K562 (cell line): Measurements from ENCODE around the gene KPNA4. TPM values are rescaled to one million over a fixed set of nuclear protein-coding genes. Genes with fewer than 3 reads are reported as not detected.

Experiments
- CHD7 ChIP-seq: fragments of 200-600 bp; sonication (generic); IDR thresholded peaks from one replicate; pipeline ENCODE4 v1.6.1; 2012; ENCODE audit warnings: mild to moderate bottlenecking, low read depth, low read length, inconsistent platforms
- ELF2 ChIP-seq: fragments of 250-450 bp; sonication (Bioruptor Pico); IDR thresholded peaks from 2 replicates; pipeline ENCODE4 v1.5.0; 2021; ENCODE audit warnings: mild to moderate bottlenecking
- ESRRA ChIP-seq: fragments of 450-650 bp; IDR thresholded peaks from 2 replicates; pipeline ENCODE4 v1.6.1; 2014; ENCODE audit warnings: low read depth, mild to moderate bottlenecking, moderate library complexity, borderline replicate concordance
- GATAD2B ChIP-seq: fragments of 450-650 bp; IDR thresholded peaks from 2 replicates; pipeline ENCODE4 v1.6.1; 2017; ENCODE audit warnings: mild to moderate bottlenecking, borderline replicate concordance
- KAT2B ChIP-seq: IDR thresholded peaks from one replicate; pipeline ENCODE4 v1.6.1; 2012; ENCODE audit warnings: low read depth, mild to moderate bottlenecking, control low read depth, inconsistent platforms, low read length, moderate library complexity
- NR2C2 ChIP-seq, 2 experiments: fragments of 200-800 bp in 1 of 2; sonication (Bioruptor generic) in 1 of 2; sonication (generic) in 1 of 2; formaldehyde crosslinking in 1 of 2; IDR thresholded peaks; 2 replicates each; pipeline versions ENCODE4 v1.6.1 to v1.8.0; 2016 to 2022; ENCODE audit warnings: mild to moderate bottlenecking in 1 of 2, missing compliant biosample characterization in 1 of 2, missing genetic modification characterization in 1 of 2, missing genetic modification reagents in 1 of 2
- PCBP2 ChIP-seq: fragments of 200-400 bp; formaldehyde crosslinking; IDR thresholded peaks from 2 replicates; pipeline ENCODE4 v1.6.1; 2018; ENCODE audit warnings: low read length, low read depth, mild to moderate bottlenecking, moderate library complexity; ENCODE audit not compliant: poor library complexity, severe bottlenecking
- POLR3G ChIP-seq: IDR thresholded peaks from 2 replicates; pipeline ENCODE4 v1.6.1; 2011; ENCODE audit not compliant: insufficient read length, insufficient replicate concordance; ENCODE audit errors: extremely low read depth
- TEAD2 ChIP-seq: fragments of 450-650 bp; IDR thresholded peaks from 2 replicates; pipeline ENCODE4 v1.6.1; 2016; ENCODE audit warnings: missing genetic modification characterization, control low read depth, missing compliant biosample characterization
- ZMIZ1 ChIP-seq, 2 experiments: fragments of 150-350 bp in 1 of 2; IDR thresholded peaks; 2 replicates each; pipeline ENCODE4 v1.6.1; 2012 to 2016; ENCODE audit warnings: low read depth in 2 of 2, low read length in 2 of 2, mild to moderate bottlenecking in 1 of 2, moderate library complexity in 1 of 2
- polyA plus RNA-seq, 8 experiments: library from polyadenylated mRNA; depleted of rRNA in 4 of 8; stranded (reverse) in 5 of 8; unstranded in 3 of 8; fragments of >200 nt; fragmentation: Nextera tagmentation in 2 of 8; fragmentation: Illumina TruSeq in 1 of 8; extraction: Ambion mirVana in 2 of 8; extraction: Trizol in 1 of 8; gene quantifications; 2 replicates each; pipeline versions ENCODE4 v1.2.1 to v1.2.3, GENCODE V29; 2011 to 2014; ENCODE audit warnings: inconsistent platforms in 1 of 8, missing spikeins in 1 of 8
- total RNA-seq, 7 experiments: library from RNA; depleted of rRNA in 6 of 7; stranded (reverse); fragments of >200 nt in 6 of 7; fragmentation: Illumina TruSeq in 2 of 7; extraction: Trizol in 2 of 7; gene quantifications; 2 replicates each; pipeline versions ENCODE4 v1.2.1 to v1.2.3, GENCODE V29; 2011 to 2021; ENCODE audit warnings: low replicate concordance in 1 of 7

KPNA4 gene
- total and polyA plus RNA-seq, 9 of the 15 experiments (the other 6 are each of a cell fraction or from before 2014, with no cell fraction given) = 13.9 to 66.6 (median 34.5) TPM

- no peak for TF ChIP-seq ZMIZ1 (IDR thresholded peaks at IDR 0.05; ENCODE audit: low read depth in 2 of 2, low read length in 2 of 2)
- TF ChIP-seq GATAD2B = peak; percentile 96
- TF ChIP-seq ELF2 (CRISPR knock-in tag) = no peak
- TF ChIP-seq ESRRA = no peak
- no peak for TF ChIP-seq PCBP2
- no peak for TF ChIP-seq TEAD2 (tag)
- TF ChIP-seq POLR3G = no peak
- TF ChIP-seq NR2C2 (CRISPR knock-in tag; IDR thresholded peaks at IDR 0.05) = peak; percentile 84
- peak; percentile 58; the same call in 1 of the 2 replicates for TF ChIP-seq NR2C2 (tag; IDR thresholded peaks at IDR 0.05)
- TF ChIP-seq CHD7 = no peak
- TF ChIP-seq KAT2B = no peak
Observed at GRCh38 chr3:160449636-160450598, 115.5 kb downstream of the KPNA4 start, which contains the start of gene TRIM59 (continued).
